GM19240 (cell line): ENCODE measurements around the gene PPP1CA.
"Not testable (repeated sequence)": the region's sequence is repeated elsewhere in the genome, so short reads cannot be mapped to it uniquely, and the experiment has no call there.

Experiments used
- DNase-seq: peaks from one replicate; pipeline ENCODE4 v3.0.0; 2011; ENCODE audit warnings: low spot score; ENCODE audit not compliant: insufficient read length

Gene PPP1CA

DNA sequence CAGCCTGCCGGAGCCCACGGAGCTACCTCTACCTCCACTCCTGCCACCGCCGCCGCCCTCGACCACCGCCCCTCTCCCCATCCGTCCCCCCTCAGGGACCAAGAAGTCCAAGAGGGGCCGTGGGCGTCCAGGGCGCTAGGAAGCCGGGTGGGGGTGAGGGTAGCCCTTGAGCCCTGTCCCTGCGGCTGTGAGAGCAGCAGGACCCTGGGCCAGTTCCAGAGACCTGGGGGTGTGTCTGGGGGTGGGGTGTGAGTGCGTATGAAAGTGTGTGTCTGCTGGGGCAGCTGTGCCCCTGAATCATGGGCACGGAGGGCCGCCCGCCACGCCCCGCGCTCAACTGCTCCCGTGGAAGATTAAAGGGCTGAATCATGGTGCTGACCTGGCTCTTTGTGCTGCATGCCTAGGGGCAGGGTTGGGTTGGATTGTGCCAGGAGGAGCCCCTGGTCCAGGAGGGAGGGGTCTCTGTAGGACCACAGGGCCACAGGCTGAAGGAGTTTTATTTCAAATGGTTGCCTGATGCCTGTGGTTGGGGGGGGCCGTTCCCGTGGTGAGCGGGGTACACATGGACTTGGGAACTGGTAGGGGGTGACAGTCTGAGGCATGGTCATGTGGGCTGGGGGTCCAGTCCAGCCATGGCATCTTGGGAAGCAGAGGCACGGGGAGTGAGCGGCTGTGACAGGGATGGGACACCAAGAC, 33.5 kb upstream of the PPP1CA start:
- no peak for DNase-seq

DNA sequence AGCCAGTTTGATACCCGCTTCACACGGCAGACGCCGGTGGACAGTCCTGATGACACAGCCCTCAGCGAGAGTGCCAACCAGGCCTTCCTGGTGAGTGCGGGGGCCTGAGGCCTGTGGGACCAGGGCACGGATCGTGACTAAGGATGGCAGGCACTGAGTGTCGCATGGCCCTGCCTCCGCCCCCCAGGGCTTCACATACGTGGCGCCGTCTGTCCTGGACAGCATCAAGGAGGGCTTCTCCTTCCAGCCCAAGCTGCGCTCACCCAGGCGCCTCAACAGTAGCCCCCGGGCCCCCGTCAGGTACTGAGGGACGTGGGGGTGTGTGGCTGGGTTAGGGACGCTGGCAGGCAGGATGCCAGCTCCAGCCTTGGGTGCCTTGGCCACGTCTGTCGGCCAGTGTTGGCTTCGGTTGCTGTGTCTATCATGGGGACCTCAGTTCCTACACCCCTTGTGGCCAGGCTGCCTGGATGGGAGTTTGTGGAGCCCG, 32.8 kb upstream of the PPP1CA start:
- DNase-seq, result no peak

DNA sequence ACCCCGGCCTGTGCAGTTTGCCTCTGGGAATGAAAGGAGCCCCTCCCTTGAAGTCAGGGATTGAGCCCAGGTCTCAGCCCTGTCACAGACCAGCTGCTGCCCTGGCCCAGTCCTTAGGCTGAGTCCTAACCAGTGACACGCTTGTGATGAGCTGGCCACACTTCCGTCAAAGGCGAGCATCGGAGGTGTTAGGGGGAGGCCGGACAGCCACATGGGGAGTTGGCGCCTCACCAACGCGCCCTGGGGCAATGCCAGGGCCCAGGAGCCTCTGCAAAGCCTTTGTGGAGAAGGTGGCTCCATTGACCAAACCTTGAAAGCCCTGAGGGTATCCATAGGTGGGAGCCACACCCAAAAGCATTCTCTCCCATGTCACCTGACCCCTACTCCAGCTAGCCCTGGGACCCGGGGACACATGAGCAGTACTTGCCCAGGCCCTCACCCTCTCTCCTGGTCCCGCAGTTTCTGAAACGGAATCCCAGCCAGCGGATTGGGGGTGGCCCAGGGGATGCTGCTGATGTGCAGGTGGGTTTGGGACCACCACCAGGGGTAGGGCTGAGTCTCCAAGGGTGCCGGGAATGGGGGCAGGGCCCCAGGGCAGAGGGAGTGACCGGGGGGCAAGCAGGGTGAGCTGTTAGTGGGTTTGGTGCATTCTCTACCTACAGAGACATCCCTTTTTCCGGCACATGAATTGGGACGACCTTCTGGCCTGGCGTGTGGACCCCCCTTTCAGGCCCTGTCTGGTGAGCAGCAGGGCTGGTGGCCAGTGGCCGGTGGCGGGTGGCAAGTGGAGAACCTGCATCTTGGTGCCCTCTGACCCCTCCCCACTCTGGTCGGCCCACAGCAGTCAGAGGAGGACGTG, 32.1 kb upstream of the PPP1CA start:
- DNase-seq, result no peak

DNA sequence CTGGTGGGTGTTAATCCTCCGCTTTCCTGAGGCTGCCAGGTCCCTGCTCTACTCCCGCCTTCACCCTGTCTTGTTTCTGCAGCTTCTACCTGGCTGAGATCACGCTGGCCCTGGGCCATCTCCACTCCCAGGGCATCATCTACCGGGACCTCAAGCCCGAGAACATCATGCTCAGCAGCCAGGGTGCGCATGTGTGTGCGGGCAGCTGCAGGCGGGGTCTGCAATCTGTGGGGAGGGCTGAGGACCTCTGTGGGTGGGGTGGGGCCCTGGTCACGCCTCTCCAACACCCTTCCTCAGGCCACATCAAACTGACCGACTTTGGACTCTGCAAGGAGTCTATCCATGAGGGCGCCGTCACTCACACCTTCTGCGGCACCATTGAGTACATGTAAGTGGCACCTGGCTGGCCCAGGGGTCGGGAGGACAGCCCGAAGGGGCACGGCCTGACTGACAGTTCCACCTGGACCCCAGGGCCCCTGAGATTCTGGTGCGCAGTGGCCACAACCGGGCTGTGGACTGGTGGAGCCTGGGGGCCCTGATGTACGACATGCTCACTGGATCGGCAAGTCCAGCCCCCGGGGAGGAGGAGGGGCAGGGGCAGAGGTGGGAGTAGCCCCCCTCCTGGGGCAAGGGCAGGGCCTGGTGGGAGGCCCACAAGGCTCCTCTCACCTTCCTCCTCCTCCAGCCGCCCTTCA, 31.1 kb upstream of the PPP1CA start:
- no peak for DNase-seq

DNA sequence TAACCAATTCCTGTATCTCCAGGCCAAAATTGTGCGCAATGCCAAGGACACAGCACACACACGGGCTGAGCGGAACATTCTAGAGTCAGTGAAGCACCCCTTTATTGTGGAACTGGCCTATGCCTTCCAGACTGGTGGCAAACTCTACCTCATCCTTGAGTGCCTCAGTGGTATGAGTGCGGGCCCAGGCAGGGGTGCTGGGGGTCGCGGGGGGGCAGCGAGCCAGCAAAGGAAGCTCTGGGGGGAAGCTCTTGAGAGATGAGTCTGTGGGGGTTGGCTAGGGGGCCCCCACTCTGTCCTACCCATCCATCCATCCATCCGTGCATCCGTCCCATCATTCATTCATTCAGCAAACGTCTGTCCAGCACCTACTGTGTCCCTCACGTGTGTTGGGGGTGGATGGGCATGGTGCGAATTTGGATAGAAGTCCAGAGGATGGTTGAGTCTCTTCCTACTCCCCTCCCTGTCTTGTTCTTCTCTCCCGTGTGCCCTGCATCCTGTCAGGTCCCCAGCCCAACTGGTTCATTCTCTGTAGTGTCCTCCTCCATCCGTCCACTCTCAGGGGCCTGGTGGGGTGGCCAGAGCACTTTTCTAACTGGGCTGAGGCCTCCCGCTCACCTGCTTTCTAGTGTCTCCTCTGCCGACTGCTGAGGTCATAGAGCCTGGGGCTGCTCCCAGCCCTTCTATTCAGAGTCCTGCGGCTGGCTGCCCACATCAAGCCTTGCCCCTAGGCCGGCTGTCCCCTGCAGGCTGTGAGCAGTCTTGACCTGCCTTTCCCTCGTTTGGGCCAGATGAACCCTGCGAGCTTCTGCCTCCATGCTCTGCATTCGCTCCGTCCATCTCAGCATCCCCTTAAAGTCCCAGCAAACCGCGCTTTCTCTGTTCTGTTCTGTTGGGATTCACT, 29.9 kb upstream of the PPP1CA start:
- no peak for DNase-seq

DNA sequence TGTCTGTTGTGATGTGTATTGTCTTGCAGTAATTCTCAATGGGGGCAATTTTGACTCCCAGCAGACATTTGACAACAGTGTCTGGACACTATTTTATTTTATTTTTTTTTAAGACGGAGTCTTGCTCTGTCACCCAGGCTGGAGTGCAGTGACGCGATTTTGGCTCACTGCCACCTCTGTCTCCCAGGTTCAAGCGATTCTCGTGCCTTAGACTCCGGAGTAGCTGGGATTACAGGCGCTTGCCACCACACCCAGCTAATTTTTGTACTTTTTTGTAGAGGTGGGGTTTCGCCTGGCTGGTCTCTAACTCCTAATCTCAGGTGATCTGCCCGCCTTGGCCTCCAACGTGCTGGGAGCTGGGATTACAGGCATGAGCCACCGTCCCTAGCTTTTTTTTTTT, 28.1 kb upstream of the PPP1CA start:
- DNase-seq, result no peak

DNA sequence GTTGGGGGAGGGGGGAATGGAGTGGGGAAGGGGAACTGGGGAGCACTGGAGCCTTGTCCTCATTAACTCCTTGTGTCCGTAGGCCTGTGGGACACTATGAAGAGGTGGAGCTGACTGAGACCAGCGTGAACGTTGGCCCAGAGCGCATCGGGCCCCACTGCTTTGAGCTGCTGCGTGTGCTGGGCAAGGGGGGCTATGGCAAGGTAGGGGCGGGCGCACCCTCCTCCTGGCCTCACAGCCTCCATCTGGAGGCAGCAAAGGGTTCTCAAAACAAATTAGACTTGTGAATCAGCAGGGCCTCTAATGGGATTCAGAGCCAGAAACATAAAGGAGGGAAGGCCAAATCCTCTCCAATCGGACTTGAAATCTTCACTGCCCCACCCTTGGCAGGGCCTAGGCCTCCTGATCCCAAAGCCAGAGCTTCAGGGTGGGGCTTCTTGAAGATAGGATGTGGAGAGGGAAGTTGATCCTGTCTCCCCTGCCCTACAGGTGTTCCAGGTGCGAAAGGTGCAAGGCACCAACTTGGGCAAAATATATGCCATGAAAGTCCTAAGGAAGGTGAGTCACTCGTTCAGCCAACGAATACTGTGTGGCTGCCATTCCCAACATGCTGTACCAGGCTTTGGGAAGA, 27.5 kb upstream of the PPP1CA start:
- DNase-seq, result no peak

DNA sequence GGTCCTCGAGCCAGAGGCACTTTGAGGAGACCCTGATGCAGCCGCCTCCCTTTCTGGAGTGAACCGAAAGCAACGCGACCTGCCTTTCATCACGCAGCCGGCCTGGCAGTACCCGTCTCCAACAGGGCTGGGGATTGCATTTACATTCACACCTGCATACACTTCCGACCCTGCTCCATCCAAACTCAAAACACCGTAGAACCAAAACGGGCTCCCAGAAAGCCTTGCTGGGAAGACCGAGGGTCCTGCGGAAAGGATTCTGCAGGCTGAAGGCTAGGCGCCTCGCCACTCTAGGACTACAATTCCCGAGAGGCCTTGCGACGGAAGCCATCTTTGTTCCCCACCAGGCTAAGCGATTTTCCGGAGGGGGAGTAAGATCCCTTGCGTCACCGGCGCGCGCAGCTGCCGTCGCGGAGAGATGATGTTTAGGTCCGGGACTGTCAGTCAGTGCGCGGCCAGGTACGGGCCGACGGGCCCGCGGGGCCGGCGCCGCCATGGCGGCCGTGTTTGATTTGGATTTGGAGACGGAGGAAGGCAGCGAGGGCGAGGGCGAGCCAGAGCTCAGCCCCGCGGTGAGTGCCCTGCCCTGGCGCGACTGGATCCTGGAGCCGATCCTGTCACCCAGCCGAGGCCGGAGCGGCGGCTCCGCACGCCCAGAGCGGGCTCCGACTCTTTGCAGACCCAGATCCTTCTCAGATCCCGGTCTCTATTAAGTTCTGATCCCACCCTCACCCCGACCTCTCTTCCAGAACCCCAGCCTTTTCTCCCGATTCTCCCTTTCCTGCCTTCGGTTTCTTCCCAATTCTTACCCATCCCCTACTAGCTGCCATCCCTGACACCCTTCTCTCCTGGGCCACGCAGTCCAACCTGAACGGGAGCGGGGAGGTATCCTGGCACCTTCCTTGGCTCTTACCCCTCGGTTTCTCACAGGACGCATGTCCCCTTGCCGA, 26.7 kb upstream of the PPP1CA start, which contains the start of gene RPS6KB2:
Gene RPS6KB2 (plus strand): TSS at position 443 of the 950 bp plus-strand sequence. CDS start 52 bp downstream, at position 495.
- DNase-seq, result peak; percentile 99

DNA sequence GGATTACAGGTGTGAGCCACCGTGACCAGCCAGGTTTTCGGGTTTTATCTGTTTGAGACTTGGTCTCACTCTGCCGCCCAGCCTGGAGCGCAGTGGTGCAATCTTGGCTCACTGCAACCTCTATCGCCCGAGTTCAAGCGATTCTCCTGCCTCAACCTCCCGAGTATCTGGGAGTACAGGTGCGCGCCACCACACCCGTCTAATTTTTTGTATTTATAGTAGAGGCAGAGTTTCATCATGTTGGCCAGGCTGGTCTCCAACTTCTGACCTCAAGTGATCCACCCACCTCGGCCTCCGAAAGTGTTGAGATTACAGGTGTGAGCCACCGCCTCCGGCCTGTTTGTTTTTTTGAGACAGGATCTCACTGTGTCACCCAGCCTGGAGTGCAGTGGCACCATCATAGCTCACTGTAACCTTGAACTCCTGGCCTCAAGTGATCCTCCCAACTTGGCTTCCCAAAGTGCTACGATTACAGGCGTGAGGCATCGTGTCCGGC, 25.8 kb upstream of the PPP1CA start:
- DNase-seq, result not testable (repeated sequence)

DNA sequence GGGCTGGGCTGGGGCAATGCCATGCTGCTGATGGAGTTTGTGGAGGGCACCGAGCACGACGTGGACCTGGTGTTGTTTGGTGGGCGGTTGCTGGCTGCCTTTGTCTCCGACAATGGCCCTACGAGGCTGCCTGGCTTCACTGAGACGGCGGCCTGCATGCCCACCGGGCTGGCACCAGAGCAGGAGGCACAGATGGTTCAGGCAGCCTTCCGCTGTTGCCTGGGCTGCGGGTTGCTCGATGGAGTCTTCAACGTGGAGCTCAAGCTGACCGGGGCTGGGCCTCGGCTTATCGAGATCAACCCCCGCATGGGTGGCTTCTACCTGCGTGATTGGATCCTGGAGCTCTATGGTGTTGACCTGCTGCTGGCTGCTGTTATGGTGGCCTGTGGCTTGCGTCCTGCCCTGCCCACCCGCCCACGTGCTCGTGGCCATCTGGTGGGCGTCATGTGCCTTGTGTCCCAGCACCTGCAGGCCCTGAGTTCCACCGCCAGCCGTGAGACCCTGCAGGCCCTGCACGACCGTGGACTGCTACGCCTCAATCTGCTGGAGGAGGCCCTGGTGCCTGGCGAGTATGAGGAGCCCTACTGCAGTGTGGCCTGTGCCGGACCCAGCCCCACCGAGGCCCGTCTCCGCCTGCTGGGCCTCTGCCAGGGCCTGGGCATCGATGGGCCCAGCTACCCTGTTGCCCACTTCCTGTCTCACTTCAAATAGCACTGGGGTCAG, 22.4 kb upstream of the PPP1CA start:
- DNase-seq, result no peak

DNA sequence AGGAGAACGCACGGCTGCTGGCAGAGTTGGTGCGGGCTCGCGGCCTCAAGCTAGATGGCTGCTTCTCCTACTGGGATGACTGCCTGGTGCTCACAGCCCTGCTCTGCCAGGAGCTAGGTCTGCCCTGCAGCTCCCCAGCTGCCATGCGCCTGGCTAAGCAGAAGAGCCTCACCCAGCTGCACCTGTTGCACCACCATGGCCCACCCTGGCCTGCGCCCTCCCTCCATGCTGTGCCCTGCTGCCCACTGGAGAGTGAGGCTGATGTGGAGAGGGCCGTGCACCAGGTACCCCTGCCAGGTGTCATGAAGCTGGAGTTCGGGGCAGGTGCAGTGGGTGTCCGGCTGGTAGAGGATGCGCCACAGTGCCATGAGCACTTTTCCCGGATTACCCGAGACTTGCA, 21.8 kb upstream of the PPP1CA start:
- DNase-seq, result no peak

DNA sequence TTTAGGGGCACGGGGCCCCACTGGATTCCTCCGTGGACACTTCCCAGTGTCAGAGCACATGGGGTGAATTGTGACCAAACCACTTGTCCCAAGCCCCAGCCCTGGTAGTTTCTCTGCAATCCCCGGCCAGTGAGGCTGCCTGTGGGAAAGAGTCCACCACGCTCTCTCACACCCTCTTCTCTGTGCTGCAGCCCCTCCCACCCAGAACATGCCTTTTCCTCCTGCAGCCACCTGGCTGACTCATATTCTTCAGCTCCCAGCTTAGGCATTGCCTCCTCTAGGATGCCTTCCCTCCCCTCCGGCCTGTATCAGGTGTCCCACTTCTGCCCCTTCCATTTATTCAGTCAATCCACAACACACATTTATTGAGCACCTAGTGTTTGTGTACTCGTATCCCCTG, 21.2 kb upstream of the PPP1CA start:
- DNase-seq, result no peak

DNA sequence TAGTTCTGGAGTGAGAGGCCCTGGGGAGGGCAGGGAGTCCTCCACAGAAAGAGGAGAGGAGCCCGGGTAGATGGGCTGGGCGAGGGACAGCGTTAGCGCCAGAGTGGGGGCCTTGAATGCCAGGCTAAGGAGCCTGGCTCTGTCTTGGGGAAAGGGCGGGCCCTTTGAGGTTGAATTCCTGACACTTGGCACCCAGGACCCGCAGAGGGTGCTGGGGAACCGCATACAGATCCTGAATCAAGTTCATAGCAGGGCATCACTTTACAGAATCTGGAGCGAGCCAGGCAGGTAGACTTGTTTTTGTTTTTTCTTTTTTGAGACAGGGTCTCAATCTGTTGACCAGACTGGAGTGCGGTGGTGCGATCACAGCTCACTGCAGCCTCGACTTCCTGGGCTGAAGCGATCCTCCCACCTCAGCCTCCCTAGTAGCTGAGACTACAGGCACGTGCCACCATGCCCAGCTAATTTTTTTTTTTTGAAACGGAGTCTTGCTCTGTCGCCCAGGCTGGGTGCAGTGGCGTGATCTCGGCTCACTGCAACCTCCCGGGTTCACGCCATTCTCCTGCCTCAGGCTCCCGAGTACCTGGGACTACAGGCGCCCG, 19.9 kb upstream of the PPP1CA start:
- no peak for DNase-seq

DNA sequence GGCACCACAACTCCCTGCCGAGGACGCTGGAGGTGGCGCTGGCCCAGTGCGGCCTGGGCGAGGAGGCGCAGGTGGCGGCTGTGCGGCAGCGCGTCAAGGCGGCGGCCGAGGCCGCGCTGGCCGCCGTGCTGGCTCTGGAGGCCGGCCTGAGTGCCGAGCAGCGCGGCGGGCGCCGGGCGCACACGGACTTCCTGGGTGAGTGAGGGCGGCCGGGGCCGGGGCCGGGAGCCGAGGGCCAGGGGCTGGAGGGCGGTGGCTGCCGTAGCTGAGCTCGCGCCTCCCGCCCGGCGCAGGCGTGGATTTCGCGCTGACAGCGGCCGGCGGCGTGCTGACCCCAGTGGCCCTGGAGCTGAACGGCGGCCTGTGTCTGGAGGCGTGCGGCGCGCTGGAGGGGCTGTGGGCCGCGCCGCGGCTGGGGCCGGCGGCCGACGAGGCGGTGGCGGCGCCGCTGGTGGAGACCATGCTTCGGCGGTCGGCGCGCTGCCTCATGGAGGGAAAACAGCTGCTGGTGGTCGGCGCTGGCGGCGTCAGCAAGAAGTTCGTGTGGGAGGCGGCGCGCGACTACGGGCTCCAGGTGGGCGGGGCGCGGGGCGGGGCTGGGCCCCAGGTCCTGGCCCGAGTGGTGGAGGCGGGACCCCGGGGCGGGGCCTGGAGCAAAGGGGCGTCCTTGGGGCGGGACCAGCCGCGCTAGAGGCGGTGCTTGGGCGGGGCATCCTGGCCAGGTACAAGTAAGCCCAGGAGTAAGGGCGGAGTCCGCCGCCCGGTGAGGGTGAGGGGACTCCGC, 19.2 kb upstream of the PPP1CA start:
- DNase-seq, result peak; percentile 91

DNA sequence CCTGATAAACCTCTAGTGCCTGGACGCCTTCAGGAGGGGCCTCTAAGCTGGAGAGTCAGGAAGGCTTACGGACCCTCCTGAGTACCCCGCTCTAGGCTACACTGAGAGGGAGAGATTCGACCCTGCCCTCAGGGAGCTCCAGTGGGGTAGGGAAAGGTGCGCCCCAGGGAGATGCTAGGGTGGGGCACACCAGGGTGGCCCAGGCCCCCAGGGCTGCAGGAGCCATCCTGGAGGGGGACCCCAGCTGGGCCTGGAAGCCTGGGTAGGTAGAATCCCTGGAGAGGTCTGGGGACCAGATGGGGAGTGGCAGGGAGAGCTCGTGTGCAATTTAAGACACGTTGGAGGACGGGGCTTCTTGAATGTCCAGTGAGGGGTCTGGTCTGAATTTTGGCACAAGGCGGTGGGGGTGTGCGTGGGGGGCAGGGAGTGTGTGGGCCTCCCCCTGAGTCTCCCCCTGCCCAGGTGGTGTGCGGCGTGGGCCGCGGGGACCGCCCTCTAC, 18.5 kb upstream of the PPP1CA start:
- no peak for DNase-seq

DNA sequence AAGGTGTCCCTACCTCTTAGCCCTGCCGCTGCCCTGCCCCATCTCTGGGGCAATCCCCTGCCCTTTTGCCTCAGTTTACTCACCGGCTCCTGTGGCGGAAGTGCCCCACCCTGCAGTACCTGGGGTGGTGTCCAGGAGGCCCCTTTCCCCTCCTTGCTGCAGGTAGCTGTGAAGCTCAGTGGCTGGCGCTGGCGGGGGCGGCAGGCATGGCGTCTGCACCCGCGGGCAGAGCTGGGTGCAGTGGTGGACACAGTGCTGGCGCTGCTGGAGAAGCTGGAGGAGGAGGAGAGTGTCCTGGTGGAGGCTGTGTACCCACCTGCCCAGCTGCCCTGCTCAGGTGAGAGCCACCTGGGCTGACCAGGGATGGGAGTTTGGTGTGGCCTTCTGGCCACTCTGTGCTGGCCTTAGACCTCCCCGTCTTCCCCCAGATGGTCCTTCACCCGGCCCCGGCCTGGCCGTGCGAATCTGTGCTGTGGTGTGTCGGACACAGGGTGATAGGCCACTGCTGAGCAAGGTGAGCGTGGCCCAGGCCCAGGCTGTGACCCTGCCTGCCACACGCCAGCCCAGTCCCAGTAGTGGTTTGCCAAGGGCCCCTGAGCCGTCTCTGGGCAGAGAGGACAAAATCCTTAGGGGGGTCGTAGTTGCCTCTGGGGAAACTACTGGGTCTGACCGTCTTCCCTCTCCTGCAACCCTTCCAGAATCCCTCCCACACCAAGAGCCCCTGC, 17.8 kb upstream of the PPP1CA start:
- DNase-seq, result no peak
